Kidney (tissue), 14 donors: Measurements from ENCODE around the gene CSNK1D. TPM values are rescaled to one million over a fixed set of nuclear protein-coding genes. Genes with fewer than 3 reads are reported as not detected.

Experiments
- DNase-seq, 5 donors: peaks; one replicate each; pipeline ENCODE4 v3.0.0-alpha.2; 2013 to 2020
- FAIRE-seq: peaks from 2 replicates; lab custom pipeline; 2012; peaks lifted over from hg19 to GRCh38; lab: Jason Lieb, UNC
- H3K27ac ChIP-seq, 2 donors: one replicate each; pipeline ENCODE4 v1.7.0; 2013; ENCODE audit warnings: low read depth in 2 of 2, low read length in 2 of 2, inconsistent platforms in 1 of 2
- H3K27me3 ChIP-seq: one replicate; pipeline ENCODE4 v1.7.1; 2013; ENCODE audit warnings: low read length, inconsistent platforms; ENCODE audit not compliant: control insufficient read depth, insufficient read depth
- H3K36me3 ChIP-seq, 3 donors: one replicate each; pipeline versions ENCODE4 v1.7.0 to v1.7.1; 2013; ENCODE audit warnings: low read length in 3 of 3, control low read depth in 1 of 3, inconsistent platforms in 1 of 3; ENCODE audit not compliant: insufficient read depth in 3 of 3, control insufficient read depth in 2 of 3
- H3K4me1 ChIP-seq, 3 donors: one replicate each; pipeline versions ENCODE4 v1.7.0 to v1.7.1; 2013; ENCODE audit warnings: low read length in 3 of 3, inconsistent platforms in 1 of 3, low read depth in 1 of 3; ENCODE audit not compliant: control insufficient read depth in 2 of 3, insufficient read depth in 2 of 3
- H3K4me3 ChIP-seq, 3 donors: one replicate each; pipeline versions ENCODE4 v1.7.0 to v1.8.1; 2013; ENCODE audit warnings: low read length in 3 of 3, control low read depth in 1 of 3, inconsistent platforms in 1 of 3
- H3K9ac ChIP-seq, 3 donors: one replicate each; pipeline versions ENCODE4 v1.7.0 to v1.7.1; 2013; ENCODE audit warnings: low read length in 3 of 3, control low read depth in 1 of 3, inconsistent platforms in 1 of 3
- H3K9me3 ChIP-seq, 3 donors: one replicate each; pipeline versions ENCODE4 v1.7.0 to v1.7.1; 2013; ENCODE audit warnings: low read length in 3 of 3, control low read depth in 1 of 3, inconsistent platforms in 1 of 3; ENCODE audit not compliant: control insufficient read depth in 2 of 3, insufficient read depth in 1 of 3
- intact Hi-C: fragments of 100-400 bp; cut with DNase I; formaldehyde crosslinking; loops from one replicate; pipeline ENCODE4 v1.11.1; 2022
- polyA plus RNA-seq: library from polyadenylated mRNA; stranded (reverse); fragments of 350-450 nt; fragmentation: Illumina TruSeq; extraction: RNeasy Lipid Tissue Mini Kit (QIAGEN cat#74804); gene quantifications from one replicate; pipeline ENCODE4 v1.2.3, GENCODE V29; 2014; ENCODE audit warnings: low read depth, low replicate concordance; ENCODE audit not compliant: insufficient read depth
- total RNA-seq: library from RNA; stranded (reverse); fragmentation: NEBNext Ultra II Directional; extraction: Animal tissue kit (Norgen Biotek cat#: 25700); gene quantifications from one replicate; pipeline ENCODE4 v1.2.1, GENCODE V29; 2021
- TF ChIP-seq, protein P1 (sequence below): IDR thresholded peaks from 3 replicates; pipeline ENCODE4 v1.5.1; 2012; ENCODE audit warnings: mild to moderate bottlenecking, moderate library complexity, borderline replicate concordance; ENCODE audit not compliant: insufficient read depth; ENCODE audit errors: extremely low read depth
- donor health status: control.
- donor health status: control.
- donor health status: control.
- donor health status: control.
- donor health status: control.
- donor health status: DM: yes; HTN: yes; CAD: no.
- donor health status: Normal renal cell carcinoma (clear cell type).

The CSNK1D gene
- total and polyA plus RNA-seq, 2 donors from 2014 or later: 69.7 to 160 TPM

DNA sequence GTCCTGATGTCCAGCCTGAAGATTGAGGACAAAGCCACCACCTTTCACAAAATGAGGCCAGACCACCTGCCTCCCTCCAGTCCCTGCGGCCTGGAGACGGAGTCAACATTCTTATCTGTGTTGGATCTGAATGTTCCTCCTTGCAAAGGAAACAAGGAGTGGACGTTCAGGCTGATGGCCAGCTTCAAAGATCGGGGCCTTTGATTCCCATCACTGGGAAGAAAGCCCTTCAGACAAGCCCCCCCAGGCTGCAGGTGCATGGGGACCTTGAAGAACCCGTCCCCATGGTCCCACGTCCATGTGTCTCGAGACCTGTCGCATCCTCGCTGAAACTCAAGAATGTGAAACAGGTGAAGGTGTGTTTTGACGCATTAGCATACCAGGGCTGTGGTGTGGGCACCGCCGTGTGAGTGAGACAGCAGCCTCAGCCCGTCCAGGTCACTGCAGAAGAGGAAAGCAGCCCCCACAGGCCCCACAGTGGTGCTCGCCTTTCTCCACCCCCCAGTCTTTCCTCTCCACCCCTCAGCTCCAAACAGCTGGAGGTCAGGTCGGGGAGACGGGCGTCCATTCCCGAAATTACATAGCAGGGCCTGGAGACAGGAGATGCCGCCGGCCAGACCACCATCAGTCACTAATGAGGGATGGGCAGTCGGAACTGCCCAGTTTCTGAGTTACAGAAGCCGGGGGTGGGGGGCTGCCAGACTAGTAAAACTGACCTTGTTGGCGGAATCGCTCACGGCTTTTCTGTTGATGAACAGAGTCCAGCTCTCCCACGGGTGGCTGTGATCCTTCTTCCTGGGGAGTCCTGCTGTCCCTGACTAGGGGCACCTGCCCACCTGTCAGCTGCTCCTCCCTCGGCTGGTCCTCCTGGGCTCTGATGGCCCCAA lies 877 bp upstream of the CSNK1D start:
- peak overlapping the region in 2 of 3 donors; percentile 54 to 69 for H3K9ac ChIP-seq
- no peak for FAIRE-seq

DNA sequence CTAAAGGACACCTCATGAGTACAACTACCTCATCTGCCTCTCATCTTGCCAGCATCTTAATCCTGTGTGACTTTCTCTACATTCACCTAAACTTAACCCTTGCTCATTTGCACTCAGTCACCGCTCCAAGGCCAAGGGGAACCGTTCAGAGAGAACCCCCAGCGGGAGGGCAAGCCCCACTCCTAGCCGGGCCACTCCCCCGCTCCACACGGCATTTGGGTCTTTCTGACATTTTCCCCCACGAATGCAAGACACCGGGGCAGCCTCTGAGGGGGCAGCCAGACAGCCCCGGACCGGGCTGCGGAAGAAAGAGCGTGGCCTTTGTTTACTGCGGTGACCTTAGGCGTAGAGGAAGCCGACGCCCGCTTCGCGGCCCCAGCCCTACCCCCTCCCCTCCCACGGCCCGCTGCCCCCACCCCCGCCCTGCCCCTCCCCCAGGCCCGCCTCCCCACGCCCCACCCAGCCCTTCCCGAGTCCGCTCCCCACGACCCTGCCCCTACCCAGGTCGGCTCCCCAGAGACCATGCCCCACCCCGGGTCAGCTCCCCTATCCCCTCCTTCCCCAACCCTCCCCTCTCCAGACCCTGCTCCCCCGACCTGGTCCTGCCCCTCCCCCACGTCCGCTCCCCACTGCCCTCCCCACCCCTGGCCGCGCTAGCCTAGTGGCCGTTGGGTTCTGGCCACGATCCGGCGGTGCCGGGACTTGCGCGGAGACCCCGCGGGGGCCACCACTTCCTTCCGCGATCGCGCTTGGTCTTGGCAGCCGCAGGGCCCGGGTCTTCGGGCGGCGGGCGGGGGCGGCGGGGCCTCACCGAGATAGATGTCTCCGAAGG lies 789 bp downstream of the CSNK1D start:
- peak overlapping the region; percentile 74 to 76 (median 76) for H3K4me3 ChIP-seq
- FAIRE-seq (no peak), DNase-seq (peak in 4 of 5 donors; percentile 34 to 90 (median 61))
- intact Hi-C loops: no loop called here
- no peaks in the 10 kb centered on the region for H3K9me3 ChIP-seq
- TF ChIP-seq, protein P1, sequence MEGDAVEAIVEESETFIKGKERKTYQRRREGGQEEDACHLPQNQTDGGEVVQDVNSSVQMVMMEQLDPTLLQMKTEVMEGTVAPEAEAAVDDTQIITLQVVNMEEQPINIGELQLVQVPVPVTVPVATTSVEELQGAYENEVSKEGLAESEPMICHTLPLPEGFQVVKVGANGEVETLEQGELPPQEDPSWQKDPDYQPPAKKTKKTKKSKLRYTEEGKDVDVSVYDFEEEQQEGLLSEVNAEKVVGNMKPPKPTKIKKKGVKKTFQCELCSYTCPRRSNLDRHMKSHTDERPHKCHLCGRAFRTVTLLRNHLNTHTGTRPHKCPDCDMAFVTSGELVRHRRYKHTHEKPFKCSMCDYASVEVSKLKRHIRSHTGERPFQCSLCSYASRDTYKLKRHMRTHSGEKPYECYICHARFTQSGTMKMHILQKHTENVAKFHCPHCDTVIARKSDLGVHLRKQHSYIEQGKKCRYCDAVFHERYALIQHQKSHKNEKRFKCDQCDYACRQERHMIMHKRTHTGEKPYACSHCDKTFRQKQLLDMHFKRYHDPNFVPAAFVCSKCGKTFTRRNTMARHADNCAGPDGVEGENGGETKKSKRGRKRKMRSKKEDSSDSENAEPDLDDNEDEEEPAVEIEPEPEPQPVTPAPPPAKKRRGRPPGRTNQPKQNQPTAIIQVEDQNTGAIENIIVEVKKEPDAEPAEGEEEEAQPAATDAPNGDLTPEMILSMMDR: no peak
- H3K36me3 ChIP-seq: peaks cover 0 to 6% (median 5%) of the 10 kb centered on the region in 3 donors
- peak overlapping the region; percentile 94 to 96 for H3K27ac ChIP-seq
- H3K9ac ChIP-seq: peak overlapping the region; percentile 57 to 70 (median 67)
- no peaks in the 10 kb centered on the region for H3K27me3 ChIP-seq
- peaks cover 0 to 37% (median 33%) of the 10 kb centered on the region in 3 donors for H3K4me1 ChIP-seq

More for the DNA sequence above, 877 bp upstream of the CSNK1D start:
- Histone ChIP-seq H3K27me3 (no peaks in the 10 kb centered on the region), H3K4me3 (peak overlapping the region; percentile 48 to 76 (median 50)), H3K36me3 (peaks cover 0 to 6% (median 5%) of the 10 kb centered on the region in 3 donors), H3K9me3 (no peaks in the 10 kb centered on the region), H3K27ac (peak overlapping the region; percentile 11 to 96), H3K4me1 (peaks cover 0 to 27% (median 17%) of the 10 kb centered on the region in 3 donors)
- TF ChIP-seq, protein P1: no peak
- intact Hi-C loops: no loop called here
- DNase-seq: peak in 3 of 5 donors; percentile 20 to 69 (median 63)

DNA sequence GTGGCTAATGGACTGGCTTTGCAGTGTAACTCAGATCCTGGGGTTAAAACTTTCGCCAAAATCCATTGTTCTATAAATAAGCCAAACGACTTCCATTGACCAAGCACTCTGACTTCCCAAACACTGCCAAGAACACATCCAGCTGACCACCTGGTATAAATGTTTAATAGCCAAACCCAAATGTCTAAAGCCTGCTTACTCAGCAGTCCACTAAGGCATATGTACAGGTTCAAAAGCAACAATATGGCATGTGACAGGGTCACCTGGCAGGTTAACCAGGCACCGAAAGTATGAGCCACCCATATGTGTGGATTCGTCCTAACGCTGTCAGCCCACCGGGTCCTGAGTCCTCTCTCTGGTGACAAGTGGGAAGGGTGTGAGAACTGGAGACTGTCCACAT lies 2.1 kb downstream of the CSNK1D start:
- FAIRE-seq: no peak
- peaks cover 0 to 46% (median 41%) of the 10 kb centered on the region in 3 donors for H3K4me1 ChIP-seq
- no peak for DNase-seq
- intact Hi-C loops: no loop called here
- H3K27ac ChIP-seq: no peak overlapping the region
- H3K36me3 ChIP-seq: peaks cover 0 to 6% (median 6%) of the 10 kb centered on the region in 3 donors
- peak overlapping the region in 1 of 3 donors; percentile 67 for H3K9ac ChIP-seq
- H3K9me3 ChIP-seq: no peaks in the 10 kb centered on the region
- H3K4me3 ChIP-seq: peak overlapping the region in 1 of 3 donors; percentile 1
- TF ChIP-seq, protein P1: no peak
- no peaks in the 10 kb centered on the region for H3K27me3 ChIP-seq
